Measurements from ENCODE around the gene NUDT1. TPM values are rescaled to one million over a fixed set of nuclear protein-coding genes. Genes with fewer than 3 reads are reported as not detected.

NUDT1 gene
- total RNA-seq, 1 donor from 2014 or later: 60.2 TPM

- DNase-seq (ENCODE audit: low read depth, low spot score): no peak
- H3K27ac Mint-ChIP-seq (ENCODE audit: unreplicated experiment): no peak overlapping the region
- H3K27me3 Mint-ChIP-seq (ENCODE audit: low read depth): no peaks in the 10 kb centered on the region
- H3K4me3 Mint-ChIP-seq: no peak overlapping the region
- no peak for TF ChIP-seq CTCF (conservative IDR thresholded peaks at IDR 0.05)
- H3K4me1 Mint-ChIP-seq: peaks cover 3% of the 10 kb centered on the region
- H3K36me3 Mint-ChIP-seq (ENCODE audit: low read depth): peaks cover 2% of the 10 kb centered on the region
- no peaks in the 10 kb centered on the region for H3K9me3 Mint-ChIP-seq
Measured at GRCh38 chr7:2274666-2275065, 32.6 kb downstream of the NUDT1 start.

DNA sequence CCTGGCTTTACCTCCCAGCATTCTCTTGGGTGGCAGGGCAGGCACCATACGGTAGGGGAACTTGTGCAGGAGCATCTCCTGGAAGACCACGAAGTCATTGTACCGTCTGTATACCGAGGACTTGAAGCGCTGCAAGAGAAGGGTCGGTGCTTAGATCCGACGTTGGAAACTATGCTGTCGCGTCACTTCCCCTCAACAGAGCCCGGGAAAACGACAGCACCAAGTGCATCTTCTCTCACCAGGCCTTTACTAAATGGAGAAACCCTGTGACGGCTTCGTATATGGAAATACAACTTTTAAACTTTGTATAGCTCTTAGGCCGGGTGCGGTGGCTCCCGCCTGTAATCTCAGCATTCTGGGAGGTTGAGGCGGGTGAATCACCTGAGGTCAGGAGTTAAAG, 33.1 kb downstream of the NUDT1 start:
- peaks cover 2% of the 10 kb centered on the region for H3K36me3 Mint-ChIP-seq (ENCODE audit: low read depth)
- H3K27ac Mint-ChIP-seq (ENCODE audit: unreplicated experiment): peak overlapping the region; percentile 12
- DNase-seq (ENCODE audit: low read depth, low spot score): no peak
- H3K4me3 Mint-ChIP-seq: no peak overlapping the region
- H3K27me3 Mint-ChIP-seq (ENCODE audit: low read depth): no peaks in the 10 kb centered on the region
- TF ChIP-seq CTCF (conservative IDR thresholded peaks at IDR 0.05): no peak
- H3K9me3 Mint-ChIP-seq: no peaks in the 10 kb centered on the region
- H3K4me1 Mint-ChIP-seq: peaks cover 4% of the 10 kb centered on the region

DNA sequence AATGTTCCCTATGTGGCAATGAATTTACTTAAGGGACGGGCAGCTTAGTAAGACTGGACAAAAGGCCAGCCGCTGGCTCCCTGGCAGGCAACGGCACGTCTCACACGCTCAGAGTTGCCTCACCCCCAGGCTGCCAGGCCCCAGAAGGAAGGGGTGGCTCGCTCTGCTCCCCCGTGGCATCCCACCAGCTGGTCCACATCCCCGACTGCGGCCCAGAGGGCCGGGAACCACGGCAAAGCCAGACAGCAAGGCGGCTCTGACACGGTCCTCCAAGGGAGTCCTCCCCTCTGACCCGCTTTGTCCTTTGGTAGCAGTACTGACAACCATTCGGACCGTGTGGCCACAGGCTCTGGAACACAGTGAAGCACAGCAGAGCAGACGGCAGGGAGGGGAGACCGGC, 34.1 kb downstream of the NUDT1 start:
- no peak for TF ChIP-seq CTCF (conservative IDR thresholded peaks at IDR 0.05)
- no peaks in the 10 kb centered on the region for H3K9me3 Mint-ChIP-seq
- DNase-seq (ENCODE audit: low read depth, low spot score): no peak
- H3K27ac Mint-ChIP-seq (ENCODE audit: unreplicated experiment): no peak overlapping the region
- no peak overlapping the region for H3K4me3 Mint-ChIP-seq
- no peaks in the 10 kb centered on the region for H3K27me3 Mint-ChIP-seq (ENCODE audit: low read depth)
- H3K36me3 Mint-ChIP-seq (ENCODE audit: low read depth): peaks cover 2% of the 10 kb centered on the region
- H3K4me1 Mint-ChIP-seq: peaks cover 4% of the 10 kb centered on the region

DNA sequence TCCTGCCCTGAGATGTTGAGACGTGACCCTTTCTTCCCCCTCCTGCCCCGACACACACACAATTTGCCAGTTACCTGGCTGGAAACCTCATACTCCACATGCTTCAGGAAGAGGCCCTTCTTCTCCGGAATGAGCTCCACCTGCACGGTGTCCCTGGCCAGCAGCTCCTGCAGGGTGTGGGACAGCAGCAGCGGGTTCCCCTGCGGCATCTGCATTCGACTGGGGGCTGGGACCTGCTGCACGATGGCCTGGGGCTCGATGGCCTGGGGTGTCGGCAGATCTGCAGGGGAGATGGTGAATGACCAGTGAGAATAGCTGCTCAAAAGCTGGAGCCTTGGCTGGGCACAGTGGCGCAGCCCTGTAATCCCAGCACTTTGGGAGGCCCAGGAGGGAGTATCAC, 36.0 kb downstream of the NUDT1 start:
- no peaks in the 10 kb centered on the region for H3K9me3 Mint-ChIP-seq
- no peak for DNase-seq (ENCODE audit: low read depth, low spot score)
- H3K4me3 Mint-ChIP-seq: no peak overlapping the region
- H3K27ac Mint-ChIP-seq (ENCODE audit: unreplicated experiment): no peak overlapping the region
- H3K4me1 Mint-ChIP-seq: peaks cover 18% of the 10 kb centered on the region
- no peak for TF ChIP-seq CTCF (conservative IDR thresholded peaks at IDR 0.05)
- H3K27me3 Mint-ChIP-seq (ENCODE audit: low read depth): no peaks in the 10 kb centered on the region
- peaks cover 2% of the 10 kb centered on the region for H3K36me3 Mint-ChIP-seq (ENCODE audit: low read depth)

GRCh38 chr7:2279896-2280295, 37.9 kb downstream of the NUDT1 start:
- Mint-ChIP-seq H3K4me3 (no peak overlapping the region), H3K9me3 (no peaks in the 10 kb centered on the region), H3K27me3 (ENCODE audit: low read depth) (no peaks in the 10 kb centered on the region), H3K27ac (ENCODE audit: unreplicated experiment) (peak overlapping the region; percentile 72), H3K4me1 (peaks cover 18% of the 10 kb centered on the region), H3K36me3 (ENCODE audit: low read depth) (no peaks in the 10 kb centered on the region)
- no peak for DNase-seq (ENCODE audit: low read depth, low spot score)
- TF ChIP-seq CTCF (conservative IDR thresholded peaks at IDR 0.05): no peak

DNA sequence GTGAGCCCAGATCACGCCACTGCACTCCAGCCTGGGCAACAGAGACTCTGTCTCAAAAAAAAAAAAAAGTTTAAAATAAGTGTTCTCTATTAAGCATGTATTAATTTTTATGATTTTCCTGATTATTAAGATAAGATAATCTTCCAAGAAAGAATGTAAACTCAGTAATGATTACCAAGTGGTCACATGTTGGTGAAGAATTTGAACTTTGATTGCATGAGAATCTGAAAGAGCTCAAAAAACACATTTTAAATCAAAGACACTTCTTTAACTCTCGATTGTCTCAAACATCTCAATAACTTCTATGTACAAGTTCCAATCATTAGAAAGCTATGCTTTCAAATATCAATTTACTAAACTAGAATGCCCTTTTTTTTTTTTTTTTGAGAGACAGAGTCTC, 38.4 kb downstream of the NUDT1 start:
- peaks cover 18% of the 10 kb centered on the region for H3K4me1 Mint-ChIP-seq
- no peaks in the 10 kb centered on the region for H3K36me3 Mint-ChIP-seq (ENCODE audit: low read depth)
- DNase-seq (ENCODE audit: low read depth, low spot score): no peak
- no peak overlapping the region for H3K27ac Mint-ChIP-seq (ENCODE audit: unreplicated experiment)
- no peaks in the 10 kb centered on the region for H3K9me3 Mint-ChIP-seq
- TF ChIP-seq CTCF (conservative IDR thresholded peaks at IDR 0.05): no peak
- no peaks in the 10 kb centered on the region for H3K27me3 Mint-ChIP-seq (ENCODE audit: low read depth)
- no peak overlapping the region for H3K4me3 Mint-ChIP-seq
